ENCODE results near the gene SYNPO.

SYNPO gene

DNA sequence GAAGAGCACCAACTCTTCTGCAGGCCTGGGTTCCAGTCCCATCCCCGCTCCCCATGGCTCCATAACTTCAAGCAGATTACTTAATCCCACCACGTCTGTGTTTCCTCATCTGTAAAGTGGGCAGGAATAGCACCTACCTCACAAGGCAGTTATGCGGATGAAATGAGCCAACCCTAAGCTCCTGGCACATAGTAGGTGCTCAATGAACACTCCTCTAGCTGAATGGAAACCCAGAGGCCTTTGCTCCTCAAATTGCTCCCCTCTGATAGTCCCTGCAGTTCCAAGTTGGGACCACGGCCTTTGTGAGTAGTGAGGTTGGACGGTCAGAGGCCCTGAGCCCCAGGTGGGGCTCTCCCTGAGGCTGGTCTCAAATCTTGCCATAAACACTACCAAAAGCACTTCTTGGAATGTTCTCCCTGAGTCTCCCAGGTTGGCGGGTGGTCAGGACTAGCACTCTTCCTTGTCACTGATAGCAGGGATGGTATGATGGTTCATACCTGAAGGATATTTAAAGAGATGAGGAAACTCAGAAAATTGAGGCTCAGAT lies 35.5 kb upstream of the SYNPO start:
- Histone ChIP-seq H4K20me1 (ENCODE audit: insufficient read depth, low read length) (no peaks in the 10 kb centered on the region), H3K27me3 (replicated peaks; ENCODE audit: insufficient read depth, low read length) (no peaks in the 10 kb centered on the region), H3K9me2 (replicated peaks; ENCODE audit: insufficient read depth, low read length) (no peaks in the 10 kb centered on the region), H3K79me2 (ENCODE audit: low read length) (no peaks in the 10 kb centered on the region), H2AFZ (ENCODE audit: low read length) (no peak overlapping the region), H3K4me1 (ENCODE audit: low read length) (no peaks in the 10 kb centered on the region), H3K36me3 (replicated peaks; ENCODE audit: insufficient read depth, low read length) (no peaks in the 10 kb centered on the region), H3F3A (ENCODE audit: insufficient read depth, low read length) (no peaks in the 10 kb centered on the region), H3K9ac (ENCODE audit: low read length) (no peak overlapping the region), H3K4me2 (ENCODE audit: low read depth, low read length) (no peak overlapping the region), H3K27ac (ENCODE audit: low read length) (no peak overlapping the region), H3K9me3 (replicated peaks; ENCODE audit: insufficient read depth, low read length) (no peaks in the 10 kb centered on the region), H3K4me3 (ENCODE audit: low read length) (no peak overlapping the region)
- DNase-seq: no peak
- no peak for TF ChIP-seq EZH2 (optimal IDR thresholded peaks at IDR 0.05; ENCODE audit: low read depth, low read length)
- TF ChIP-seq EZH2phosphoT487 (IDR thresholded peaks at IDR 0.05; ENCODE audit: low read length): no peak
- TF ChIP-seq, protein P1, sequence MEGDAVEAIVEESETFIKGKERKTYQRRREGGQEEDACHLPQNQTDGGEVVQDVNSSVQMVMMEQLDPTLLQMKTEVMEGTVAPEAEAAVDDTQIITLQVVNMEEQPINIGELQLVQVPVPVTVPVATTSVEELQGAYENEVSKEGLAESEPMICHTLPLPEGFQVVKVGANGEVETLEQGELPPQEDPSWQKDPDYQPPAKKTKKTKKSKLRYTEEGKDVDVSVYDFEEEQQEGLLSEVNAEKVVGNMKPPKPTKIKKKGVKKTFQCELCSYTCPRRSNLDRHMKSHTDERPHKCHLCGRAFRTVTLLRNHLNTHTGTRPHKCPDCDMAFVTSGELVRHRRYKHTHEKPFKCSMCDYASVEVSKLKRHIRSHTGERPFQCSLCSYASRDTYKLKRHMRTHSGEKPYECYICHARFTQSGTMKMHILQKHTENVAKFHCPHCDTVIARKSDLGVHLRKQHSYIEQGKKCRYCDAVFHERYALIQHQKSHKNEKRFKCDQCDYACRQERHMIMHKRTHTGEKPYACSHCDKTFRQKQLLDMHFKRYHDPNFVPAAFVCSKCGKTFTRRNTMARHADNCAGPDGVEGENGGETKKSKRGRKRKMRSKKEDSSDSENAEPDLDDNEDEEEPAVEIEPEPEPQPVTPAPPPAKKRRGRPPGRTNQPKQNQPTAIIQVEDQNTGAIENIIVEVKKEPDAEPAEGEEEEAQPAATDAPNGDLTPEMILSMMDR (IDR thresholded peaks at IDR 0.05; ENCODE audit: low read length): no peak

DNA sequence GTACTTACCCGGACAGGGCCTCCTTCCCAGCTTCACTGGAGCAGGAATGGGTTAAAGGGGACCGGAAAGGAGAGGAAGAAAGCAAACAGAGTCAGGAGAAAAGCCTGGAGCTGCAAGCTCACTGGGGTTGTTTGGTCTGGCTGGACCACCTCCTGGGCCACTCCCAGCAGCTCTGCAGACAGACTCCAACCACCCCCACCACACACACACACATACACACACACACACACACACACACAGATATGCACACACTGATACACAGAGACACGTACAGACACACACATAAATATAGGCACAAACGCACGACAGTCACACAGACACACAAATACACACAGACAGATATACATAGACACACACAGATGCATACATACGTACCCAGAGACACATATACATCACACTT lies 34.9 kb upstream of the SYNPO start:
- no peak overlapping the region for H3K4me2 ChIP-seq (ENCODE audit: low read depth, low read length)
- no peak for DNase-seq
- H3K9ac ChIP-seq (ENCODE audit: low read length): no peak overlapping the region
- H3K27me3 ChIP-seq (replicated peaks; ENCODE audit: insufficient read depth, low read length): no peaks in the 10 kb centered on the region
- no peaks in the 10 kb centered on the region for H3K4me1 ChIP-seq (ENCODE audit: low read length)
- H3K79me2 ChIP-seq (ENCODE audit: low read length): no peaks in the 10 kb centered on the region
- no peaks in the 10 kb centered on the region for H3K36me3 ChIP-seq (replicated peaks; ENCODE audit: insufficient read depth, low read length)
- H3F3A ChIP-seq (ENCODE audit: insufficient read depth, low read length): no peaks in the 10 kb centered on the region
- no peaks in the 10 kb centered on the region for H3K9me3 ChIP-seq (replicated peaks; ENCODE audit: insufficient read depth, low read length)
- no peak overlapping the region for H2AFZ ChIP-seq (ENCODE audit: low read length)
- no peak overlapping the region for H3K4me3 ChIP-seq (ENCODE audit: low read length)
- no peaks in the 10 kb centered on the region for H3K9me2 ChIP-seq (replicated peaks; ENCODE audit: insufficient read depth, low read length)
- no peak overlapping the region for H3K27ac ChIP-seq (ENCODE audit: low read length)
- TF ChIP-seq EZH2phosphoT487 (IDR thresholded peaks at IDR 0.05; ENCODE audit: low read length) (no peak), EZH2 (optimal IDR thresholded peaks at IDR 0.05; ENCODE audit: low read depth, low read length) (no peak)
- TF ChIP-seq, protein P1 (IDR thresholded peaks at IDR 0.05; ENCODE audit: low read length): no peak
- H4K20me1 ChIP-seq (ENCODE audit: insufficient read depth, low read length): no peaks in the 10 kb centered on the region

DNA sequence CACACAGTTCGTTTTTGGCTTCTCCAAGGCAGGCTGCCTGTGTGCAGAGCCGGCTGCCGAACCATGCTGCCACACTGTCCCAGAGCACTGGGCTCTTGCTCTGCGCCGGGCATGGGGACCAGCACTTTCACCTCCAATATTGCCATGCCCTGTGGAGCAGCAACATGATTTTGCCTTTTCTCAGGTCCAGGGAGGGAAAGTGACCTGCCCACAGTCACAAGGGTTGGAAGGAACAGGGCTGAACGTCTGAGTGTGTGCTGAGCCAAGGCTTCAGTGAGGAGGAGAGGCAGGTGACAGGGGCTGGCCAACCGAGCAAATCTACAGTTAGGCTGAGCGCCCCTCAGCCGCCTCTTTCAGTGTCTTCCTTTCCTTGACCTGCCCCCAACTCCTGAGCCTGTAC lies 34.0 kb upstream of the SYNPO start:
- no peaks in the 10 kb centered on the region for H3K79me2 ChIP-seq (ENCODE audit: low read length)
- H2AFZ ChIP-seq (ENCODE audit: low read length): no peak overlapping the region
- H3F3A ChIP-seq (ENCODE audit: insufficient read depth, low read length): no peaks in the 10 kb centered on the region
- no peaks in the 10 kb centered on the region for H3K4me1 ChIP-seq (ENCODE audit: low read length)
- no peaks in the 10 kb centered on the region for H4K20me1 ChIP-seq (ENCODE audit: insufficient read depth, low read length)
- no peak for DNase-seq
- H3K36me3 ChIP-seq (replicated peaks; ENCODE audit: insufficient read depth, low read length): no peaks in the 10 kb centered on the region
- TF ChIP-seq, protein P1 (IDR thresholded peaks at IDR 0.05; ENCODE audit: low read length): no peak
- TF ChIP-seq EZH2 (optimal IDR thresholded peaks at IDR 0.05; ENCODE audit: low read depth, low read length) (no peak), EZH2phosphoT487 (IDR thresholded peaks at IDR 0.05; ENCODE audit: low read length) (no peak)
- no peak overlapping the region for H3K4me2 ChIP-seq (ENCODE audit: low read depth, low read length)
- H3K27me3 ChIP-seq (replicated peaks; ENCODE audit: insufficient read depth, low read length): no peaks in the 10 kb centered on the region
- no peak overlapping the region for H3K4me3 ChIP-seq (ENCODE audit: low read length)
- H3K9me3 ChIP-seq (replicated peaks; ENCODE audit: insufficient read depth, low read length): no peaks in the 10 kb centered on the region
- no peak overlapping the region for H3K9ac ChIP-seq (ENCODE audit: low read length)
- H3K27ac ChIP-seq (ENCODE audit: low read length): no peak overlapping the region
- no peaks in the 10 kb centered on the region for H3K9me2 ChIP-seq (replicated peaks; ENCODE audit: insufficient read depth, low read length)
